ENCODE results near the gene OR52E2.
"Not testable (repeated sequence)": the region's sequence is repeated elsewhere in the genome, so short reads cannot be mapped to it uniquely, and the experiment has no call there.

OR52E2 gene

GRCh38 chr11:5065027-5065426 lies 5.6 kb upstream of the OR52E2 start:
- Histone ChIP-seq H3K36me3 (ENCODE audit: insufficient read depth, low read depth, low read length) (no peaks in the 10 kb centered on the region), H3K4me3 (ENCODE audit: low read length) (no peak overlapping the region), H3K27me3 (ENCODE audit: insufficient read depth, low read length) (no peaks in the 10 kb centered on the region), H3K4me1 (ENCODE audit: insufficient read depth, low read length) (no peaks in the 10 kb centered on the region), H3K9me3 (ENCODE audit: insufficient read depth, low read depth, low read length) (no peaks in the 10 kb centered on the region), H3K9ac (ENCODE audit: low read depth, low read length) (no peak overlapping the region), H3K27ac (ENCODE audit: low read length) (no peak overlapping the region)

GRCh38 chr11:5058679-5059078 lies 748 bp downstream of the OR52E2 start:
- H3K9me3 ChIP-seq (ENCODE audit: insufficient read depth, low read depth, low read length); H3K27ac ChIP-seq (ENCODE audit: low read length); H3K9ac ChIP-seq (ENCODE audit: low read depth, low read length); H3K36me3 ChIP-seq (ENCODE audit: insufficient read depth, low read depth, low read length); H3K4me3 ChIP-seq (ENCODE audit: low read length); H3K27me3 ChIP-seq (ENCODE audit: insufficient read depth, low read length); H3K4me1 ChIP-seq (ENCODE audit: insufficient read depth, low read length): not testable (repeated sequence)

- Histone ChIP-seq H3K36me3 (ENCODE audit: insufficient read depth, low read depth, low read length) (no peaks in the 10 kb centered on the region), H3K4me3 (ENCODE audit: low read length) (no peak overlapping the region), H3K4me1 (ENCODE audit: insufficient read depth, low read length) (no peaks in the 10 kb centered on the region), H3K9ac (ENCODE audit: low read depth, low read length) (no peak overlapping the region), H3K9me3 (ENCODE audit: insufficient read depth, low read depth, low read length) (no peaks in the 10 kb centered on the region), H3K27ac (ENCODE audit: low read length) (no peak overlapping the region), H3K27me3 (ENCODE audit: insufficient read depth, low read length) (no peaks in the 10 kb centered on the region)
These were observed 12.6 kb downstream of the OR52E2 start for GRCh38 chr11:5046754-5047330.

GRCh38 chr11:5046226-5046625 lies 13.2 kb downstream of the OR52E2 start, which contains the start of gene OR52J3:
OR52J3 (plus strand) TSS chr11:5046526; CDS start chr11:5046526, 0 bp downstream.
- Histone ChIP-seq H3K9me3 (ENCODE audit: insufficient read depth, low read depth, low read length) (no peaks in the 10 kb centered on the region), H3K36me3 (ENCODE audit: insufficient read depth, low read depth, low read length) (no peaks in the 10 kb centered on the region), H3K27ac (ENCODE audit: low read length) (no peak within 1 kb of the TSS), H3K27me3 (ENCODE audit: insufficient read depth, low read length) (no peaks in the 10 kb centered on the region), H3K4me1 (ENCODE audit: insufficient read depth, low read length) (no peaks in the 10 kb centered on the region), H3K4me3 (ENCODE audit: low read length) (no peak within 1 kb of the TSS), H3K9ac (ENCODE audit: low read depth, low read length) (no peak within 1 kb of the TSS)

- Histone ChIP-seq H3K9ac (ENCODE audit: low read depth, low read length) (no peak overlapping the region), H3K4me1 (ENCODE audit: insufficient read depth, low read length) (no peaks in the 10 kb centered on the region)
These were observed 16.0 kb downstream of the OR52E2 start for GRCh38 chr11:5043380-5043779.

GRCh38 chr11:5042091-5042490 lies 17.3 kb downstream of the OR52E2 start:
- H3K4me3 ChIP-seq (ENCODE audit: low read length), result no peak overlapping the region
- H3K36me3 ChIP-seq (ENCODE audit: insufficient read depth, low read depth, low read length), result no peaks in the 10 kb centered on the region
- H3K27me3 ChIP-seq (ENCODE audit: insufficient read depth, low read length), result no peaks in the 10 kb centered on the region
- no peak overlapping the region for H3K9ac ChIP-seq (ENCODE audit: low read depth, low read length)
- H3K27ac ChIP-seq (ENCODE audit: low read length), result no peak overlapping the region
- no peaks in the 10 kb centered on the region for H3K9me3 ChIP-seq (ENCODE audit: insufficient read depth, low read depth, low read length)
- H3K4me1 ChIP-seq (ENCODE audit: insufficient read depth, low read length), result no peaks in the 10 kb centered on the region

More at GRCh38 chr11:5043380-5043779, 16.0 kb downstream of the OR52E2 start:
- Histone ChIP-seq H3K36me3 (ENCODE audit: insufficient read depth, low read depth, low read length) (no peaks in the 10 kb centered on the region), H3K27ac (ENCODE audit: low read length) (no peak overlapping the region), H3K27me3 (ENCODE audit: insufficient read depth, low read length) (no peaks in the 10 kb centered on the region), H3K4me3 (ENCODE audit: low read length) (no peak overlapping the region), H3K9me3 (ENCODE audit: insufficient read depth, low read depth, low read length) (no peaks in the 10 kb centered on the region)

- no peak overlapping the region for H3K9ac ChIP-seq (ENCODE audit: low read depth, low read length)
- H3K27me3 ChIP-seq (ENCODE audit: insufficient read depth, low read length), result no peaks in the 10 kb centered on the region
- H3K9me3 ChIP-seq (ENCODE audit: insufficient read depth, low read depth, low read length), result no peaks in the 10 kb centered on the region
- no peak overlapping the region for H3K27ac ChIP-seq (ENCODE audit: low read length)
- no peaks in the 10 kb centered on the region for H3K36me3 ChIP-seq (ENCODE audit: insufficient read depth, low read depth, low read length)
- no peak overlapping the region for H3K4me3 ChIP-seq (ENCODE audit: low read length)
- H3K4me1 ChIP-seq (ENCODE audit: insufficient read depth, low read length), result no peaks in the 10 kb centered on the region
These were observed 18.6 kb downstream of the OR52E2 start for GRCh38 chr11:5040876-5041275.

GRCh38 chr11:5038341-5038740 lies 21.1 kb downstream of the OR52E2 start:
- no peaks in the 10 kb centered on the region for H3K4me1 ChIP-seq (ENCODE audit: insufficient read depth, low read length)
- H3K4me3 ChIP-seq (ENCODE audit: low read length), result no peak overlapping the region
- no peaks in the 10 kb centered on the region for H3K36me3 ChIP-seq (ENCODE audit: insufficient read depth, low read depth, low read length)
- no peak overlapping the region for H3K27ac ChIP-seq (ENCODE audit: low read length)
- H3K27me3 ChIP-seq (ENCODE audit: insufficient read depth, low read length), result no peaks in the 10 kb centered on the region
- H3K9me3 ChIP-seq (ENCODE audit: insufficient read depth, low read depth, low read length), result no peaks in the 10 kb centered on the region
- no peak overlapping the region for H3K9ac ChIP-seq (ENCODE audit: low read depth, low read length)

GRCh38 chr11:5037926-5038325 lies 21.5 kb downstream of the OR52E2 start:
- no peaks in the 10 kb centered on the region for H3K27me3 ChIP-seq (ENCODE audit: insufficient read depth, low read length)
- H3K4me1 ChIP-seq (ENCODE audit: insufficient read depth, low read length), result no peaks in the 10 kb centered on the region
- H3K36me3 ChIP-seq (ENCODE audit: insufficient read depth, low read depth, low read length), result no peaks in the 10 kb centered on the region
- H3K9me3 ChIP-seq (ENCODE audit: insufficient read depth, low read depth, low read length), result no peaks in the 10 kb centered on the region
- H3K27ac ChIP-seq (ENCODE audit: low read length), result no peak overlapping the region
- no peak overlapping the region for H3K4me3 ChIP-seq (ENCODE audit: low read length)
- H3K9ac ChIP-seq (ENCODE audit: low read depth, low read length), result no peak overlapping the region

- Histone ChIP-seq H3K4me3 (ENCODE audit: low read length) (no peak overlapping the region), H3K4me1 (ENCODE audit: insufficient read depth, low read length) (no peaks in the 10 kb centered on the region), H3K36me3 (ENCODE audit: insufficient read depth, low read depth, low read length) (no peaks in the 10 kb centered on the region), H3K9ac (ENCODE audit: low read depth, low read length) (no peak overlapping the region), H3K27ac (ENCODE audit: low read length) (no peak overlapping the region), H3K27me3 (ENCODE audit: insufficient read depth, low read length) (no peaks in the 10 kb centered on the region), H3K9me3 (ENCODE audit: insufficient read depth, low read depth, low read length) (no peaks in the 10 kb centered on the region)
These were observed 22.8 kb downstream of the OR52E2 start for GRCh38 chr11:5036669-5037068.

- Histone ChIP-seq H3K9ac (ENCODE audit: low read depth, low read length) (no peak overlapping the region), H3K27me3 (ENCODE audit: insufficient read depth, low read length) (no peaks in the 10 kb centered on the region), H3K36me3 (ENCODE audit: insufficient read depth, low read depth, low read length) (no peaks in the 10 kb centered on the region), H3K9me3 (ENCODE audit: insufficient read depth, low read depth, low read length) (peaks cover 12% of the 10 kb centered on the region), H3K4me3 (ENCODE audit: low read length) (no peak overlapping the region), H3K27ac (ENCODE audit: low read length) (no peak overlapping the region), H3K4me1 (ENCODE audit: insufficient read depth, low read length) (no peaks in the 10 kb centered on the region)
These were observed 37.4 kb downstream of the OR52E2 start for GRCh38 chr11:5021996-5022395.

GRCh38 chr11:5013012-5013411 lies 46.4 kb downstream of the OR52E2 start:
- Histone ChIP-seq H3K36me3 (ENCODE audit: insufficient read depth, low read depth, low read length) (no peaks in the 10 kb centered on the region), H3K4me3 (ENCODE audit: low read length) (no peak overlapping the region), H3K27ac (ENCODE audit: low read length) (no peak overlapping the region), H3K9me3 (ENCODE audit: insufficient read depth, low read depth, low read length) (no peaks in the 10 kb centered on the region), H3K9ac (ENCODE audit: low read depth, low read length) (no peak overlapping the region), H3K27me3 (ENCODE audit: insufficient read depth, low read length) (no peaks in the 10 kb centered on the region), H3K4me1 (ENCODE audit: insufficient read depth, low read length) (no peaks in the 10 kb centered on the region)

All from iPS-20b (cell line).